Transverse colon (tissue), 4 donors: ENCODE data around the gene SEPTIN7. TPM values are rescaled to one million over a fixed set of nuclear protein-coding genes. Genes with fewer than 3 reads are reported as not detected.

Experiments used
- DNase-seq: peaks from one replicate; pipeline ENCODE4 v3.0.0-alpha.2; 2019
- H3K27ac ChIP-seq, 4 donors: fragments of 200-600 bp; sonication (generic); 2 replicates each; pipeline ENCODE4 v1.5.1; 2016 to 2018; ENCODE audit warnings: inconsistent platforms in 4 of 4
- H3K27me3 ChIP-seq: fragments of 200-600 bp; sonication (generic); 2 replicates; pipeline ENCODE4 v1.5.1; 2017; ENCODE audit warnings: inconsistent platforms
- H3K36me3 ChIP-seq, 4 donors: fragments of 200-600 bp; sonication (generic); 2 replicates each; pipeline ENCODE4 v1.5.1; 2017 to 2019; ENCODE audit warnings: inconsistent platforms in 4 of 4
- H3K4me1 ChIP-seq, 4 donors: fragments of 200-600 bp; sonication (generic); 2 replicates each; pipeline ENCODE4 v1.5.1; 2017 to 2020; ENCODE audit warnings: inconsistent platforms in 4 of 4
- H3K4me3 ChIP-seq, 4 donors: fragments of 200-600 bp; sonication (generic); 1 replicate in 1 of 4; 2 replicates in 3 of 4; pipeline versions ENCODE4 v1.5.1 to v1.6.1; 2017 to 2019; ENCODE audit warnings: inconsistent platforms in 4 of 4
- H3K9me3 ChIP-seq, 2 donors: fragments of 200-600 bp; sonication (generic); 2 replicates each; pipeline ENCODE4 v1.5.1; 2017 to 2019; ENCODE audit warnings: inconsistent platforms in 2 of 2
- EP300 ChIP-seq: sonication (generic); formaldehyde crosslinking; IDR thresholded peaks from one replicate; pipeline ENCODE4 v1.6.1; 2017; ENCODE audit warnings: antibody characterized with exemption, low read depth
- POLR2A ChIP-seq: fragments of 450-650 bp; IDR thresholded peaks from one replicate; pipeline ENCODE4 v1.6.1; 2016; ENCODE audit warnings: antibody characterized with exemption, mild to moderate bottlenecking, moderate library complexity
- POLR2AphosphoS5 ChIP-seq, 3 donors: sonication (generic); formaldehyde crosslinking; IDR thresholded peaks; one replicate each; pipeline ENCODE4 v1.6.1; 2016; ENCODE audit warnings: antibody characterized with exemption in 3 of 3
- WGBS, 2 donors: methylation state at CpG; one replicate each; pipeline ENCODE4 v1.1.5; 2018; ENCODE audit warnings: low coverage in 1 of 2; 5-methylcytosine and 5-hydroxymethylcytosine counted together
- in situ Hi-C, 4 donors: fragments of 200-750 bp; cut with MboI; loops; one replicate each; pipeline versions ENCODE4 v1.15.0 to v1.15.1; 2017; ENCODE audit warnings: low sequenced_read_pairs in 3 of 4, low pct_ligation_motif_present in 1 of 4, low pct_unique_long_range_greater_than_20kb in 1 of 4
- intact Hi-C: fragments of 100-400 bp; cut with DNase I; formaldehyde crosslinking; loops from one replicate; pipeline ENCODE4 v1.15.1; 2023; ENCODE audit warnings: low total_unique reads
- total RNA-seq, 4 donors: library from RNA; depleted of rRNA; stranded (reverse); fragments of >200 nt; gene quantifications; one replicate each; pipeline ENCODE4 v1.1.0, GENCODE V29; 2016
- TF ChIP-seq, protein P1 (sequence below), 5 experiments: fragments of 200-600 bp in 3 of 5; fragments of 450-650 bp in 2 of 5; sonication (generic) in 3 of 5; IDR thresholded peaks; 1 replicate in 2 of 5; 2 replicates in 3 of 5; pipeline ENCODE4 v1.5.1; 2016 to 2017; ENCODE audit warnings: antibody characterized with exemption in 5 of 5, inconsistent platforms in 3 of 5, mild to moderate bottlenecking in 2 of 5, moderate library complexity in 1 of 5

SEPTIN7 gene
- total RNA-seq, 4 donors from 2014 or later: 73.2 to 131 (median 101) TPM

DNA sequence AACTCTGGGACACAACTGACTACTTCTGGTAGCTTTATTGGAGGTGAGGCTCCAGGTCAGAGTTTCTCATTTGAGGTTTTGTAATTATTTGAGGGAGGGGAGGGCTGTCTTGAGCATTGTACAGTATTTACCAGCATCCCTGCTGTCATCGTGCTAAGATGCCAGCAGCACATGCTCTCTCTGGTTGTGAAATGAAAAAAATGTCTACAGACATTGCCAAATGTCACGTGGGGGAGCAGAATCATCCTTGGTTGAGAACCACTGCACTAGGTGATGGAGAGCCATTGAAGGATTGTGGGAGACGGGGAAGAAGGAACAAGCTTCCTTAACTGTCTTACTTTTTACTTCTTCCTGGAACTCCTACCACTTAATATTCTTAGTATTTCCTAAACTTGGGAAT, 5.0 kb downstream of the SEPTIN7 start:
- H3K4me3 ChIP-seq: no peak overlapping the region
- no peaks in the 10 kb centered on the region for H3K9me3 ChIP-seq
- no peaks in the 10 kb centered on the region for H3K36me3 ChIP-seq
- no peak for TF ChIP-seq EP300
- H3K4me1 ChIP-seq: peaks cover 12 to 49% (median 28%) of the 10 kb centered on the region in 4 donors
- DNase-seq: no peak
- 59 to 69% methylated on average over 3 of the region's 3 CpGs for WGBS, 2 donors
- H3K27ac ChIP-seq: no peak overlapping the region
- intact Hi-C loops (no loop called here), in situ Hi-C loops (loop anchor here in 1 of 4 donors (25.0 kb wide), 1 partner anchor 94 kb away; no protein-coding TSS in a partner anchor)
- no peaks in the 10 kb centered on the region for H3K27me3 ChIP-seq

DNA sequence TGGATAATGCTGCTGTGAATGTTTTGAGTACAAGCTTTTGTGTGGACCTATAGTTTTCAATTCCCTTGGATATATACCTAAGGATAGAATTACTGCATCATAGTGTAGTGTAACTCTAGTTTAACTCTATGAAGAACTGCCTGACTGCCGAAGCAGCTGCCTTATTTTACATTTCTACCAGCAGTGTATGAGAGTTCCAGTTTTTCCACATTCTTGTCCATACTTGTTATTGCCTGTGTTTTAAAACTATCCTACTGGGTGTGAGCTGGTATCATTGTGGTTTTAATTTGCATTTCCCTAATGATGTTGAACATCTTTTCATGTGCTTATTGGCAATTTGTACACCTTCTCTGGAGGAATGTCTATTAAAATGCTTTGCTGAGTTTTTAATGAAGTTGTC, 15.7 kb downstream of the SEPTIN7 start:
- intact Hi-C loops (no loop called here), in situ Hi-C loops (loop anchor here in 1 of 4 donors (25.0 kb wide), 1 partner anchor 104 kb away; no protein-coding TSS in a partner anchor)
- no peak overlapping the region for H3K27ac ChIP-seq
- no peaks in the 10 kb centered on the region for H3K27me3 ChIP-seq
- H3K4me3 ChIP-seq: no peak overlapping the region
- H3K9me3 ChIP-seq: no peaks in the 10 kb centered on the region
- TF ChIP-seq POLR2A (no peak), POLR2AphosphoS5 (IDR thresholded peaks at IDR 0.05) (no peak), EP300 (no peak)
- TF ChIP-seq, protein P1, sequence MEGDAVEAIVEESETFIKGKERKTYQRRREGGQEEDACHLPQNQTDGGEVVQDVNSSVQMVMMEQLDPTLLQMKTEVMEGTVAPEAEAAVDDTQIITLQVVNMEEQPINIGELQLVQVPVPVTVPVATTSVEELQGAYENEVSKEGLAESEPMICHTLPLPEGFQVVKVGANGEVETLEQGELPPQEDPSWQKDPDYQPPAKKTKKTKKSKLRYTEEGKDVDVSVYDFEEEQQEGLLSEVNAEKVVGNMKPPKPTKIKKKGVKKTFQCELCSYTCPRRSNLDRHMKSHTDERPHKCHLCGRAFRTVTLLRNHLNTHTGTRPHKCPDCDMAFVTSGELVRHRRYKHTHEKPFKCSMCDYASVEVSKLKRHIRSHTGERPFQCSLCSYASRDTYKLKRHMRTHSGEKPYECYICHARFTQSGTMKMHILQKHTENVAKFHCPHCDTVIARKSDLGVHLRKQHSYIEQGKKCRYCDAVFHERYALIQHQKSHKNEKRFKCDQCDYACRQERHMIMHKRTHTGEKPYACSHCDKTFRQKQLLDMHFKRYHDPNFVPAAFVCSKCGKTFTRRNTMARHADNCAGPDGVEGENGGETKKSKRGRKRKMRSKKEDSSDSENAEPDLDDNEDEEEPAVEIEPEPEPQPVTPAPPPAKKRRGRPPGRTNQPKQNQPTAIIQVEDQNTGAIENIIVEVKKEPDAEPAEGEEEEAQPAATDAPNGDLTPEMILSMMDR (IDR thresholded peaks at IDR 0.05): no peak
- no peak for DNase-seq
- 71 to 91% methylated on average over 1 of the region's 1 CpG for WGBS, 2 donors
- no peaks in the 10 kb centered on the region for H3K36me3 ChIP-seq
- peaks cover 0 to 12% (median 4%) of the 10 kb centered on the region in 4 donors for H3K4me1 ChIP-seq

DNA sequence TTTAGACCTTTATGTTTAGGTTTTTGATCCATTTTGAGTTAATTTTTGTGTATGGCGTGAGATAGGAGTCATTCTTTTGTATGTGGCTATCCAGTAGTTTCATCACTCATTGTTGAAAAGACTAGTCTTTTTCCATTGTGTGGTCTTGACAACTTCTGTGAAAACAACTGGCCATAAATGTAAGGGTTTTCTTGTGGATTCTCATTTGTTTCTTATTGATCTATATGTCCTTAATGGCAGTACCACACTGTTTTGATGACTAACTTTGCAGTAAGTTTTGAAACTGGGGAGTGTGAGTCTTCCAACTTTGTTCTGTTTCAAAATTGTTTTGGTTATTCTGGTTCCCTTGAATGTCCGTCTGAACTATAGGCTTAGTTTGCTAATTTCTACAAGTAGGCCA, 16.3 kb downstream of the SEPTIN7 start:
- no peak for DNase-seq
- H3K27ac ChIP-seq: no peak overlapping the region
- H3K27me3 ChIP-seq: no peaks in the 10 kb centered on the region
- TF ChIP-seq EP300 (no peak), POLR2AphosphoS5 (IDR thresholded peaks at IDR 0.05) (no peak), POLR2A (no peak)
- TF ChIP-seq, protein P1 (IDR thresholded peaks at IDR 0.05): no peak
- in situ Hi-C loops: loop anchor here in 1 of 4 donors (25.0 kb wide), 1 partner anchor 105 kb away; no protein-coding TSS in a partner anchor
- 82 to 86% methylated on average over 2 of the region's 2 CpGs for WGBS, 2 donors
- H3K4me3 ChIP-seq: no peak overlapping the region
- H3K4me1 ChIP-seq: peaks cover 0 to 12% (median 3%) of the 10 kb centered on the region in 4 donors
- intact Hi-C loops: no loop called here
- no peaks in the 10 kb centered on the region for H3K9me3 ChIP-seq
- no peaks in the 10 kb centered on the region for H3K36me3 ChIP-seq

DNA sequence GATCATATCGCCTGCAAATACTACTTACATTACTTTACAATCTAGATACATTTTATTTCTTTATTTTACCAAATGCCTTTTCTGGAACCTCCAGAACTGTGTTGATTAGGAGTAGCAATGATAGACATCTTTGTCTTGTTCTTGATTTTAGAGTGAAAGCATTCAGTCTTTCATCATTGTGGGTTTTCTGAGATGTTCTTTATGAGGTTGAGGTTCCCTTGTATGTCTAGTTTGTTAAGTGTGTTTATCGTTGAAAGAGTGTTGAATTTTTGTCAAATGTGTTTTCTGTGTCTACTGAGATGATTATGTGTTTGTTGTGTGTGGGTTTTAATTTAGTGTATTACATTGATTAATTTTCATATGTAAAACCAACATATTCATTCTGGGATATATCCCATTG, 17.1 kb downstream of the SEPTIN7 start:
- intact Hi-C loops (no loop called here), in situ Hi-C loops (loop anchor here in 1 of 4 donors (25.0 kb wide), 1 partner anchor 106 kb away; no protein-coding TSS in a partner anchor)
- no peak for DNase-seq
- Histone ChIP-seq H3K4me1 (peaks cover 3 to 12% (median 3%) of the 10 kb centered on the region in 4 donors), H3K36me3 (no peaks in the 10 kb centered on the region), H3K4me3 (no peak overlapping the region), H3K27ac (no peak overlapping the region), H3K9me3 (no peaks in the 10 kb centered on the region), H3K27me3 (no peaks in the 10 kb centered on the region)
- TF ChIP-seq EP300: no peak
- TF ChIP-seq, protein P1 (IDR thresholded peaks at IDR 0.05): no peak
- no peak for TF ChIP-seq POLR2A
- no peak for TF ChIP-seq POLR2AphosphoS5 (IDR thresholded peaks at IDR 0.05)
- WGBS, 2 donors: 80 to 88% methylated on average over 2 of the region's 2 CpGs

DNA sequence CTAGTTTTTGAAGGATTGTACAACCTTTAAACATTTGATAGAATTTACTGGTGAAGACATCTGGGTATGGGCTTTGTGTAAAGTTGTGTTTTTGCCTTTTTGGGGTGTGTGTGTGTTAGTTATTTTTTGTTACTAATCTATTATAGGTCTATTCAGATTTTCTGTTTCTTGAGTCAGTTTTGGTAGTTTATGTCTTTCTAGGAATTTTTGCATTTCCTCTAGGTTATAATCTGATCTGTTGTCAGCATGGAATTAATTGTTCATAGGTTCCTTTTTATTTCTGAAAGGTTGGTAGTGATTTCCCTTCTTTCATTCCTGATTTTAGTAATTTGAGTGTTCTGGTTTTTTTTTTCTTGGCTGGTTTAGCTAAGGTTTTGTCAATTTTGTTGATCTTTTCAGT, 17.7 kb downstream of the SEPTIN7 start:
- Histone ChIP-seq H3K4me3 (no peak overlapping the region), H3K9me3 (no peaks in the 10 kb centered on the region), H3K4me1 (peaks cover 3 to 18% (median 9%) of the 10 kb centered on the region in 4 donors), H3K27ac (no peak overlapping the region), H3K36me3 (no peaks in the 10 kb centered on the region), H3K27me3 (no peaks in the 10 kb centered on the region)
- TF ChIP-seq POLR2AphosphoS5 (IDR thresholded peaks at IDR 0.05): no peak
- no peak for TF ChIP-seq EP300
- TF ChIP-seq, protein P1 (IDR thresholded peaks at IDR 0.05): no peak
- TF ChIP-seq POLR2A: no peak
- no peak for DNase-seq
- in situ Hi-C loops: loop anchor here in 1 of 4 donors (25.0 kb wide), 1 partner anchor 106 kb away; no protein-coding TSS in a partner anchor
- intact Hi-C loops: no loop called here
